AG04449 (cell line): ENCODE results near the gene ETV7.
A peak's percentile ranks its signal among the peaks of the same experiment; 100 is the strongest.
"Not testable (repeated sequence)": the region's sequence is repeated elsewhere in the genome, so short reads cannot be mapped to it uniquely, and the experiment has no call there.

Experiments
- CTCF ChIA-PET: fragments of 350-600 bp; formaldehyde crosslinking; extraction: SDS; loops from one replicate; lab custom pipeline; 2021; ENCODE audit warnings: antibody characterized with exemption; lab: Yijun Ruan, JAX
- POLR2A ChIA-PET: fragments of 400-600, 350-600 bp; formaldehyde crosslinking; extraction: SDS; loops from one replicate; lab custom pipeline; 2020; ENCODE audit warnings: antibody characterized with exemption, inconsistent platforms; lab: Yijun Ruan, JAX
- DNase-seq: peaks from one replicate; pipeline ENCODE4 v3.0.0-alpha.2; 2010; ENCODE audit warnings: low read depth, low spot score
- H3K4me3 ChIP-seq: 2 replicates; pipeline ENCODE4 v1.5.1; 2011; ENCODE audit warnings: low read depth, mild to moderate bottlenecking, control low read depth, low read length
- CTCF ChIP-seq: IDR thresholded peaks from one replicate; pipeline ENCODE4 v1.5.1; 2011; ENCODE audit warnings: mild to moderate bottlenecking, moderate library complexity, low read length, control low read depth, inconsistent platforms; ENCODE audit not compliant: insufficient read depth; ENCODE audit errors: missing control alignments

ETV7 gene

GRCh38 chr6:36364669-36365479, 22.6 kb downstream of the ETV7 start:
- no peak for DNase-seq
- POLR2A ChIA-PET = no interaction called here
- no peak overlapping the region for H3K4me3 ChIP-seq
- no peak for TF ChIP-seq CTCF
- CTCF ChIA-PET = interaction anchor here (0.8 to 5.9 kb wide), 5 partner anchors 18 to 270 kb away, joined by 3 to 38 read pairs (median 3); no protein-coding TSS in a partner anchor

- DNase-seq, POLR2A ChIA-PET, H3K4me3 ChIP-seq: not testable (repeated sequence)
- CTCF ChIA-PET = interaction anchor here (1.2 to 14.7 kb wide), 5 partner anchors 15 to 63 kb away, joined by 3 to 332 read pairs (median 38); no protein-coding TSS in a partner anchor
Measured at GRCh38 chr6:36364061-36364635, 23.3 kb downstream of the ETV7 start.

- POLR2A ChIA-PET, H3K4me3 ChIP-seq, DNase-seq: not testable (repeated sequence)
- CTCF ChIA-PET = interaction anchor here (1.6 to 18.5 kb wide), 5 partner anchors 8 to 61 kb away, joined by 3 to 332 read pairs (median 102); partner anchors contain the start of gene BNIP5
Measured at GRCh38 chr6:36363371-36363752, 24.1 kb downstream of the ETV7 start.

GRCh38 chr6:36362551-36363370, 24.7 kb downstream of the ETV7 start:
- DNase-seq = no peak
- TF ChIP-seq CTCF = no peak
- POLR2A ChIA-PET = no interaction called here
- no peak overlapping the region for H3K4me3 ChIP-seq
- CTCF ChIA-PET = interaction anchor here (0.6 to 18.5 kb wide), 7 partner anchors 9 to 237 kb away, joined by 3 to 332 read pairs (median 6); partner anchors contain the start of gene BNIP5

GRCh38 chr6:36361071-36361470, 26.4 kb downstream of the ETV7 start:
- DNase-seq = no peak
- POLR2A ChIA-PET = no interaction called here
- H3K4me3 ChIP-seq = no peak overlapping the region
- CTCF ChIA-PET = interaction anchor here (0.5 to 18.5 kb wide), 30 partner anchors 8 to 397 kb away, joined by 3 to 332 read pairs (median 4); partner anchors contain the start of genes BNIP5 and ETV7
- TF ChIP-seq CTCF = no peak

GRCh38 chr6:36360241-36361054, 27.0 kb downstream of the ETV7 start:
- peak; percentile 82 for TF ChIP-seq CTCF
- no peak for DNase-seq
- ChIA-PET CTCF (interaction anchor here (0.5 to 18.5 kb wide), 40 partner anchors 9 to 606 kb away, joined by 3 to 332 read pairs (median 3); partner anchors contain the start of genes BNIP5 and ETV7), POLR2A (no interaction called here)
- H3K4me3 ChIP-seq = no peak overlapping the region
